HG03060 (cell line): Measurements from ENCODE around the gene KRTAP5-2.
"Not testable (repeated sequence)": the region's sequence is repeated elsewhere in the genome, so short reads cannot be mapped to it uniquely, and the experiment has no call there.

Experiments
- ATAC-seq: cut with Tn5 transposase; IDR thresholded peaks from one replicate; pipeline ENCODE4 v1.9.1; 2021; ENCODE audit warnings: low read depth, moderate number of reproducible peaks; ENCODE audit not compliant: unreplicated experiment

The KRTAP5-2 gene

GRCh38 chr11:1628506-1629325 lies 30.6 kb upstream of the KRTAP5-2 start:
- ATAC-seq, result no peak

DNA sequence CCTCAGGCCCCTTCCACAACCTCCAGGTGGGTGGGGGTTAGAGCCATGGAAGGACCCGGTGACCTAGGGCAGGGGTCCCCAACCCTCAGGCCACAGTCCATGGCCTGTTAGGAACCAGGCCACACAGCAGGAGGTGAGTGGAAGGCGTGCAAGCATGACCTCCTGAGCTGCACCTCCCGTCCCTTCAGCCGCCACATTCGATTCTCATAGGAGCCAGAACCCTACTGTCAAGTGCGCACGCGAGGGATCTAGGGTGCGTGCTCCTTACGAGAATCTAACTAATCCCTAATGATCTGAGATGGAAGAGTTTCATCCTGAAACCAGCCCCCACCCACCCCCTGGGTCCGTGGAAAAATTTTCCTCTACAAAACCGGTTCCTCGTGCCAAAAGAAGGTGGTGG lies 27.4 kb upstream of the KRTAP5-2 start:
- ATAC-seq, result no peak

DNA sequence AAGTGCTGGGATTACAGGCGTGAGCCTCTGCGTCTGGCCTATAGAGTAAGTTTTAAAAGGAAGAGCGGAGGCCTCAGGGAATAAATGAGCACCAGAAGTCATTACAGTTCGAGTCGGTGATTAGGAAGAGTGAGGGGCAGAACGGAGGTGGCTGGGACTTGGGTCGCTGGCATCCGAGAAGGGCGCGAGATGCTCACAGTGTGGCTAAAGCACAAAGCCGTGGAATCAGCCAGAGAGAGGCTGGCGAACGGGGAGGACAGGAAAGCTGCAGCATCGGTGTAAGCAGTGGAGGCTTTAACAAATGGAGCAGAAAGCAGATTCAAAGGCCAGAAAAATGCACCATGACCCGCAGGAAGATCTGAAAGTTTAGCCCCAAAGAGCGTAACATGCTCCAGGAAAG lies 26.5 kb upstream of the KRTAP5-2 start:
- no peak for ATAC-seq

DNA sequence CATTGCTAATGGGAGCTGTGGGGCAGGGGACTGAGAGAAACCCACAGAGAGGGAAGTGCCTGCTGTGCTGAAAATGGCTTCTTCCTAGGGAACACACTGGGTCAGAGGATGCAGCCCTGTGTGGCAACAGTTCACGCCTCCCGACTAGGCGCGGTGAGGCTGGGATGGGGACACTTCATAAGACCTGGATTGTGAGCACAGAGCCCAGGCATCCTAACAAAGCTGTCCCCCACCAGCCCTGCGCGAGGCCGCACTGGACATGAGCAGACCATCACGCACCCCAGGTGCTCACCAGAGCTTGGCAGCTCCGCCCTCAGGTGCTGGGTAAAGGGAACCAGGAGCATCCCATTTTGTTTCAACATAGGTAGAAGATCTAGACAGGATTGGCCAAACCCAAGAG lies 25.6 kb upstream of the KRTAP5-2 start:
- ATAC-seq, result no peak

DNA sequence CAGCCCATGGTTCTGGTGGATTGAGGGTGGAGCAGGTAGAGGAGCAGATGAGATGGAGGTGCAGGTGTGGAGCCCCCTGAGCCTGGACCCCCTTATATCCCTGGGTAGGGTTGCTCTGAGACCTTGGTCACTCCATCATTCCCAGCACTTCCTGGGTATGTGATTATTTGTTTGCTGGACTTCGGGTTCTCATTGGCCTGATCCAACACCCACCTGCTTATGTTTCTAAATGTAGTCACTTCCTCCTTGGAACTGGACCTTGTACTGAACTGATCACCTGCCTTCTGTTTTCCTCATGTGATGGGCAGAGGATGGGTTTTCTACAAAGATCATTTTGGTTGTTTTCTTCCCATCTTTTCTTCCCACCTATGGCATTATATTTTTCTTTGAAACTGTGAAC lies 24.0 kb upstream of the KRTAP5-2 start, which contains the start of gene KRTAP5-4:
TSS of gene KRTAP5-4 (minus strand) at position 53 of the 400 bp plus-strand sequence. CDS start at position 8, 45 bp downstream.
- ATAC-seq, result no peak

GRCh38 chr11:1619449-1619848 lies 21.4 kb upstream of the KRTAP5-2 start:
- no peak for ATAC-seq

GRCh38 chr11:1618231-1618630 lies 20.1 kb upstream of the KRTAP5-2 start:
- no peak for ATAC-seq

GRCh38 chr11:1608363-1608762 lies 10.3 kb upstream of the KRTAP5-2 start, which contains the start of gene KRTAP5-3:
Gene KRTAP5-3 (minus strand): TSS chr11:1608463. CDS start chr11:1608385, 78 bp downstream.
- no peak for ATAC-seq

GRCh38 chr11:1607901-1608300 lies 9.8 kb upstream of the KRTAP5-2 start:
- not testable (repeated sequence) for ATAC-seq

- ATAC-seq, result not testable (repeated sequence)
Measured at GRCh38 chr11:1607156-1607845, 9.2 kb upstream of the KRTAP5-2 start.

- peak; percentile 89 for ATAC-seq
Measured at GRCh38 chr11:1605923-1606322, 7.8 kb upstream of the KRTAP5-2 start.

GRCh38 chr11:1604711-1605110 lies 6.6 kb upstream of the KRTAP5-2 start:
- ATAC-seq, result no peak

DNA sequence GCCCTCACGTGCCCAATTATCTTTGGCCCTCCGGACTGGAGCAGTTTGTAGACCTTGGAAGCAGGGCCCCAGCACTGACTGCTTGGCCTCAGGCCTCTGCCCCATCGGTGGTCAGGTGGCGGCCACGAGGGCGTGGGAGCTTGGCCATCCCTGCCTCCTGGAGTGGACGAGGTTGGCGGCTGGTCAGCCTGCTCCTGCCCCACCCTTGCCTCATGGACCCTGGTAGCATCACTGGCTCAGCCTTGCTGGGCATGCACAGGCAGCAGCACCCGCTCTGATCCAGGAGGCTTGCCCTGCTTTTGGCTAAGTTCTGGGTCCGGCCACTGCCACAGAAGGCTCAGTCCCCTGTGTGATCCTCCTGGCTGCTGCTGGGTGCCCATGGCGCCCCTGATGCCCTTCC lies 6.1 kb upstream of the KRTAP5-2 start:
- no peak for ATAC-seq

DNA sequence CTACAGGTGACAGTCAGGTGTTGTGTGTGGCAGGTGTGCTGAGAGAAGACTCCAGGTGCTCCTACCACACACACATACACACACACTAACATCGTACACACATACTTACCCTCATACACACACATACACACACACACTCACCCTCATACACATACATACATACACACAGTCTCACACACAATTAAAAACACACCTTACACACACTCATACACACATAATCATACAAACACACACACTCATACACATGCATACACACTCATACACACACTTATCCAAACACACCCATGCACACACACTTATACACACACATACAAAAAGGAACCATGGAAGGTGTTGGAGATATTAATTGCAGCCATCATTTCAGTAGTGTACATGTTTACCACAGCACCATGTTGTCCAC lies 5.5 kb upstream of the KRTAP5-2 start:
- no peak for ATAC-seq

- not testable (repeated sequence) for ATAC-seq
Measured at GRCh38 chr11:1601663-1602062, 3.6 kb upstream of the KRTAP5-2 start.

GRCh38 chr11:1600626-1601025 lies 2.5 kb upstream of the KRTAP5-2 start:
- no peak for ATAC-seq

DNA sequence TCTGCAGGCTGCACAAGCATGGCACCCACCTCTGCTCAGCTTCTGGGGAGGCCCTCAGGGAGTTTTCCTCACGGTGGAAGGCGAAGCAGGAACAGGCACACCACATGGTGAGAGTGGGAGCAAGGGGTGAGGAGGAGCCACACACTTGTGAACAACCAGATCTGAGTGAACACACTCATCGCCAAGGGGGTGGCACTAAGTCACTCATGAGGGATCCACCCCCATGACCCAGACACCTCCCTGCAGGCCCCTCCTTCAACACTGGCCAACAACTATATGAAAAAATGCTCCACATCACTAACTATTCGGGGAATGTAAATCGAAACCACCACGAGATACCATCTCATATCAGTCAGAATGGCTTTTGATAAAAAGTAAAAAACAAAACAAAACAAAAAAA lies 722 bp upstream of the KRTAP5-2 start:
- ATAC-seq, result no peak

DNA sequence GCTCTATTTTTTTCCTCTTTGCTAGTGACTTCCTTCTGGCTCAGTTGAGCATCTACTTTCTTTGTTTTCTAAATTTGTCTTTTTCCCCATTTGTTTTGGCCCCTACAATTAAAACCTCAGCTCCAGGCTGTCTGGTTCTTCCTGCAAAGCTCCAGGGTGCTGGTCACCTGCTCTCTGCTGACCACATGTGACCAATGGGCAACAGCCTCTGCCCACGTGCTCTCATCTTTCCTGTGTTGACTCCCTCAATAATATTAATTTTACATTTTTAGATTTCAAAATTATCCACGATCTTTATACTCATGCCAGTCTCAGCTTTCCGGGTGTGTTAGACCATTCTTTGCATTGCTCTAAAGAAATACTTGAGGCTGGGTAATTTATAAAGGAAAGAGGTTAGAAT lies 312 bp upstream of the KRTAP5-2 start:
- not testable (repeated sequence) for ATAC-seq

DNA sequence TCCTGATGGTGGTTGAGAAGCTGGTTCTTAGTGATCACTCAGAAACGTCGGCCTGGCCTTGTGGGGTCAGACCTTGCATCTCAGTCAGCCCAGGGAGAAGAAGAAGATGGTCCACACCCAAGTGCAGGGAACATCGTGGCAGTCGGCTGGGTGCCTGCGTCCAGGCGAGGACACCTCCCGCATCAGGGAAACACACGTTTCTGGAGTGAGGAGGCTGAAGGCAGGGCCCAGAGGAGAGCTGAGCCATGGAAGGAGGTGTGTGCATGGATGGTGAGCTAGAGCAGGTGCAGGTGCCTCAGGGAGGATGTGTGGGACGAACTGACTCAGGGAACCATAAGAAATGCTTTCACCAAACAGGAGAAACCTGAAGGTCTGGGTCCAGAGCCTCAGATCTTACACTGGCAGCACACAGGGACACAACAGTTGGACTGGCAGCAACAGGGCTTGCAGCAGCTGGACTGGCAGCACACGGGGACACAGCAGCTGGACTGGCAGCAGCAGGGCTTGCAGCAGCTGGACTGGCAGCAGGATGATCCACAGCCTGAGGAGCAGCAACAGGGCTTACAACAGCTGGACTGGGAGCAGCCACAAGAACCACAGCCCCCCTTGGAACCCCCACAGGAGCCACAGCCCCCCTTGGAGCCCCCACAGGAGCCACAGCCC lies 632 bp downstream of the KRTAP5-2 start:
- ATAC-seq, result no peak

DNA sequence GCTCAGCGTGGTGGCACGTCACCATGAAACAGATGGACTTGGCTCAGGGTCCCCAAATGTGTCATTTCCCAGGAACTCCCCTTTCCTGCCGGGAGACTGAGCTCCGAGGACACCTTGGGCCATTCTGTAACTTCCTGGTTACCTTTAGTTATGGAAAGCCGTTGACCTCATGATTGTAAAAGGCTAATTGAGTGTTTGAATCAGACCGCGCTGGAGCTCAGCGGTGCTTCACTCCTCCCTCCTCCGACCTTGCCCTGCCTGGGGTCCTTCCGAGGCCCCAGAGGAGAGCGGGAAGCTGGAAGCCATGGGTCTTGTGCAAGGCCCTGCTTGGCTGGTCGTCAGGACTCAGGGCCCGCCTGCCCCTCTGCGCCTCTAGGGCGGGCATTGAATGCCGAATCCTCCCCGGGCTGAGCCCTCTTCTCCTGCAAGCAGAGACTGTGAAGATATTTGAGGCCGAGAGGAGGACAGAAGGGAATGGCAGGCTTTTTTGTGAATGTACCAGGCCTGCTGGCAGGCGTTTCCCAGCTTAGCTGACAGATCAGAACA lies 1.4 kb downstream of the KRTAP5-2 start:
- not testable (repeated sequence) for ATAC-seq
